Measurements from ENCODE around the gene RND2. TPM values are rescaled to one million over a fixed set of nuclear protein-coding genes. Genes with fewer than 3 reads are reported as not detected.
A peak's percentile ranks its signal among the peaks of the same experiment; 100 is the strongest.

Gene RND2
- total and polyA plus RNA-seq, 2 of the 13 experiments (the other 11 are each of a cell fraction or from before 2014, with no cell fraction given), result 0.05 to 0.11 TPM

- TF ChIP-seq ZHX2 (IDR thresholded peaks at IDR 0.05; ENCODE audit: low read depth) (peak; percentile 73; the same call in 1 of the 2 replicates), ZHX2 (CRISPR knock-in tag; IDR thresholded peaks at IDR 0.05; ENCODE audit: borderline replicate concordance) (no peak), NFKBIZ (CRISPR knock-in tag; IDR thresholded peaks at IDR 0.05) (peak; percentile 59; the same call in 1 of the 2 replicates), HNF1B (CRISPR knock-in tag; IDR thresholded peaks at IDR 0.05) (peak; percentile 87), ZNF614 (CRISPR knock-in tag; IDR thresholded peaks at IDR 0.05; ENCODE audit: borderline replicate concordance) (peak; percentile 95), PAXIP1 (CRISPR knock-in tag; conservative IDR thresholded peaks at IDR 0.05) (peak; percentile 95), ZGPAT (CRISPR knock-in tag; IDR thresholded peaks at IDR 0.05) (peak; percentile 85), RERE (CRISPR knock-in tag; IDR thresholded peaks at IDR 0.05; ENCODE audit: low read depth) (peak; percentile 80; the same call in 1 of the 2 replicates), ZNF230 (CRISPR knock-in tag; IDR thresholded peaks at IDR 0.05) (no peak)
Observed at GRCh38 chr17:43010667-43011308, 14.2 kb upstream of the RND2 start (continued).

All from HepG2 (cell line).